OCI-LY3 (cell line): Measurements from ENCODE around the gene CCDC175.

Experiments
- H2AFZ ChIP-seq: fragments of 200-600, 300-600 bp; shearing (Covaris generic); 2 replicates; pipeline ENCODE4 v1.6.0; 2014; ENCODE audit warnings: antibody characterized with exemption, low read depth, low read length
- H3K27ac ChIP-seq: fragments of 200-600, 300-600 bp; sonication (generic); 2 replicates; pipeline ENCODE4 v1.5.1; 2014; ENCODE audit warnings: mild to moderate bottlenecking, low read length, moderate library complexity, mixed read lengths
- H3K27me3 ChIP-seq: fragments of 200-600, 300-600 bp; sonication (generic); 2 replicates; pipeline ENCODE4 v1.6.1; 2014; ENCODE audit warnings: low read depth, low read length, mixed read lengths
- H3K36me3 ChIP-seq: fragments of 200-600, 300-600 bp; sonication (generic); replicated peaks from 2 replicates; pipeline ENCODE3; 2014; ENCODE audit warnings: low read depth, low read length, mixed read lengths
- H3K4me1 ChIP-seq: fragments of 300-600, 200-600 bp; sonication (generic); 2 replicates; pipeline ENCODE4 v1.6.1; 2014; ENCODE audit warnings: low read length, mixed read lengths
- H3K4me2 ChIP-seq: fragments of 200-600, 300-600 bp; sonication (generic); 2 replicates; pipeline ENCODE4 v1.6.1; 2014; ENCODE audit warnings: low read length, mixed read lengths
- H3K4me3 ChIP-seq: fragments of 300-600, 200-600 bp; sonication (generic); 2 replicates; pipeline ENCODE4 v1.5.1; 2014; ENCODE audit warnings: antibody characterized with exemption, mild to moderate bottlenecking, low read length, moderate library complexity
- H3K79me2 ChIP-seq: fragments of 300-600, 200-600 bp; shearing (Covaris generic); 2 replicates; pipeline ENCODE4 v1.6.1; 2014; ENCODE audit warnings: mild to moderate bottlenecking, low read length, mixed read lengths
- H3K9ac ChIP-seq: fragments of 300-600, 200-600 bp; shearing (Covaris generic); 2 replicates; pipeline ENCODE4 v1.6.0; 2014; ENCODE audit warnings: mild to moderate bottlenecking, low read length, moderate library complexity
- H3K9me3 ChIP-seq: fragments of 200-600, 300-600 bp; shearing (Covaris generic); 2 replicates; pipeline ENCODE4 v1.6.1; 2014; ENCODE audit warnings: low read length, mixed read lengths; ENCODE audit not compliant: insufficient read depth
- H4K20me1 ChIP-seq: fragments of 200-600, 300-600 bp; sonication (generic); 2 replicates; pipeline ENCODE4 v1.6.1; 2016; ENCODE audit warnings: low read length, mixed read lengths; ENCODE audit not compliant: insufficient read depth
- CTCF ChIP-seq: fragments of 200-600, 300-600 bp; sonication (generic); IDR thresholded peaks from 2 replicates; pipeline ENCODE4 v1.5.1; 2014; ENCODE audit warnings: antibody characterized with exemption, low read length, low read depth
- EZH2phosphoT487 ChIP-seq: fragments of 200-600 bp; shearing (Covaris generic); IDR thresholded peaks from 2 replicates; pipeline ENCODE4 v1.6.1; 2018; ENCODE audit warnings: antibody characterized with exemption, mixed run types, low read depth

CCDC175 gene

GRCh38 chr14:59475709-59476108 is 100.9 kb downstream of the CCDC175 start:
- Histone ChIP-seq H2AFZ (no peak overlapping the region), H4K20me1 (no peaks in the 10 kb centered on the region), H3K4me2 (no peak overlapping the region), H3K4me1 (no peaks in the 10 kb centered on the region), H3K36me3 (peaks cover 41% of the 10 kb centered on the region), H3K79me2 (no peaks in the 10 kb centered on the region), H3K27me3 (no peaks in the 10 kb centered on the region), H3K4me3 (no peak overlapping the region), H3K9me3 (no peaks in the 10 kb centered on the region), H3K27ac (no peak overlapping the region), H3K9ac (no peak overlapping the region)
- TF ChIP-seq EZH2phosphoT487 (no peak), CTCF (no peak)

GRCh38 chr14:59474172-59474571 is 102.4 kb downstream of the CCDC175 start:
- H3K27ac ChIP-seq: no peak overlapping the region
- no peak overlapping the region for H3K9ac ChIP-seq
- peaks cover 48% of the 10 kb centered on the region for H3K36me3 ChIP-seq
- TF ChIP-seq EZH2phosphoT487: no peak
- TF ChIP-seq CTCF: no peak
- no peaks in the 10 kb centered on the region for H3K4me1 ChIP-seq
- H3K9me3 ChIP-seq: no peaks in the 10 kb centered on the region
- no peak overlapping the region for H3K4me2 ChIP-seq
- H2AFZ ChIP-seq: no peak overlapping the region
- H3K79me2 ChIP-seq: no peaks in the 10 kb centered on the region
- no peak overlapping the region for H3K4me3 ChIP-seq
- H3K27me3 ChIP-seq: no peaks in the 10 kb centered on the region
- no peaks in the 10 kb centered on the region for H4K20me1 ChIP-seq

GRCh38 chr14:59465316-59466135 is 111.1 kb downstream of the CCDC175 start, which contains the start of gene GPR135:
Gene GPR135, minus strand, starts transcription at chr14:59465380. Its CDS starts 154 bp downstream, at chr14:59465226.
- peak within 1 kb of the TSS; percentile 52; the same call in 1 of the 2 replicates for H3K4me3 ChIP-seq
- H4K20me1 ChIP-seq: no peaks in the 10 kb centered on the region
- no peaks in the 10 kb centered on the region for H3K79me2 ChIP-seq
- H3K4me1 ChIP-seq: no peaks in the 10 kb centered on the region
- TF ChIP-seq CTCF: no peak
- no peaks in the 10 kb centered on the region for H3K27me3 ChIP-seq
- peaks cover 26% of the 10 kb centered on the region for H3K36me3 ChIP-seq
- no peak within 1 kb of the TSS for H3K9ac ChIP-seq
- H3K4me2 ChIP-seq: 0 out of 2 replicates have a peak within 1 kb of the TSS, but pooled peaks have one; percentile 19
- H3K9me3 ChIP-seq: no peaks in the 10 kb centered on the region
- H3K27ac ChIP-seq: no peak within 1 kb of the TSS
- H2AFZ ChIP-seq: no peak within 1 kb of the TSS

DNA sequence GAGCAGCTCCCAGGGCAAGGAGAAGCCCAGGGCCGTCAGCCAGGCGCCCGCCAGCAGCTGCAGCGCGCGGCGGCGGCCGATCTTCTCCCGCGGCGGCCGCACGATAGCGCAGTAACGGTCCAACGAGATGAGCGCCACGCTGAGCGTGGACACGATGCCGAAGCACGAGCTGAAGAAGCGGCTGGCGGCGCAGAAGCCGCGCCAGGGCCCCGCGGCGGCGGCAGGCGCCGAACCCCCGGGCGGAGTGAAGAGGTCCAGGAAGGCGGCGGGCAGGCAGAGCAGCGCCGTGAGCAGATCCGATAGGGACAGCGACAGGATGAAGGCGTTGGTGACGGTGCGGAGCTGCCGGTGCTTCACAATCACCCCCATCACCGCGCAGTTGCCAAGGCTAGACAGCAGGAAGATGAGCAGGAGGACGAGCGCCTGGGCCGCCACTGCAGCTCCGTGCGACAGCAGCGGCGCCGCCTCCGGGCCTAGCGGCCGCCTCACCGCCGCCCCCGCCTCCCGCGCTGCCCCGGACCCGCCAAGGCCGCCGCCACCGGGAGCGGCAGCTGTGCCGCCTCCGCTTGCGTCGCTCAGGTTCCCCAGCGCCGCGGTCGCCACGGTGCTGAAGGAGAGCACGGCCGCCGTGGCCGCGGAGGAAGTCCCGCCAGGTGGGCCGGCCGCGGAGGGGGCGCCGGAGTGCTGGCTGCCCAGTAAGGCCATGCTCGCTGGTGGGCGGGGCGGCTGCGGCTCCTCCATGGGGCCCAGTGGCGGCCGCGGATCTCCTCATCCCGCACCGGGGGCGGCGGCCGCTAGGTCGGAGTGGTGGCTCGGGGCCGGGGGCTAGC is 111.9 kb downstream of the CCDC175 start:
- H3K9me3 ChIP-seq: no peaks in the 10 kb centered on the region
- peak overlapping the region; percentile 52; the same call in 1 of the 2 replicates for H3K4me3 ChIP-seq
- TF ChIP-seq CTCF (no peak), EZH2phosphoT487 (no peak)
- H3K27ac ChIP-seq: no peak overlapping the region
- H3K9ac ChIP-seq: no peak overlapping the region
- H3K4me1 ChIP-seq: no peaks in the 10 kb centered on the region
- no peaks in the 10 kb centered on the region for H4K20me1 ChIP-seq
- H3K36me3 ChIP-seq: peaks cover 22% of the 10 kb centered on the region
- no peaks in the 10 kb centered on the region for H3K79me2 ChIP-seq
- 0 out of 2 replicates have a peak overlapping the region, but pooled peaks have one; percentile 19 for H3K4me2 ChIP-seq
- no peak overlapping the region for H2AFZ ChIP-seq
- H3K27me3 ChIP-seq: no peaks in the 10 kb centered on the region
